Measurements from ENCODE around the gene NR3C2. TPM values are rescaled to one million over a fixed set of nuclear protein-coding genes. Genes with fewer than 3 reads are reported as not detected.
"Not testable (repeated sequence)": the region's sequence is repeated elsewhere in the genome, so short reads cannot be mapped to it uniquely, and the experiment has no call there.

The NR3C2 gene
- polyA plus RNA-seq, 12 donors: 10.3 to 24.0 (median 17.4) TPM; not detected in 1

- DNase-seq: no peak
Measured at GRCh38 chr4:148112231-148112982, 329.8 kb downstream of the NR3C2 start.

DNA sequence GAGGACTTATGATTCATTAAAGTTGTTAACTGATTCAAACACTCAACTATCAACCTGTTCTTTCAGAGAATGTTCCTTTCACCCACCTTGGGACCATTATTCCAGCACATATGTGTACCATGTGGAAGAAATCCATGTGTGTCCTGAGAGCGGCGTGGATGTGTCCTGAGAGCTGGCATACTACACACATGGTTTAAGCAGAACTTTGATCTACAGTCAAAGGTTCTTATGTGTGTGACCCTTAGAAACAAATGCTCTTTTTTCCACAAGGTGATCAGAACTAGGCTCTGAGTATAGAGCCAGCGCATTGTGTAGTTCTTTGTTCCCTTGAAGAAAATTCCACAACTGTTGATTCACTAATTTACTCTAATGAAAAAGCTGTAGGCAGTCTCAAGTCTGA lies 332.0 kb downstream of the NR3C2 start:
- DNase-seq: no peak

DNA sequence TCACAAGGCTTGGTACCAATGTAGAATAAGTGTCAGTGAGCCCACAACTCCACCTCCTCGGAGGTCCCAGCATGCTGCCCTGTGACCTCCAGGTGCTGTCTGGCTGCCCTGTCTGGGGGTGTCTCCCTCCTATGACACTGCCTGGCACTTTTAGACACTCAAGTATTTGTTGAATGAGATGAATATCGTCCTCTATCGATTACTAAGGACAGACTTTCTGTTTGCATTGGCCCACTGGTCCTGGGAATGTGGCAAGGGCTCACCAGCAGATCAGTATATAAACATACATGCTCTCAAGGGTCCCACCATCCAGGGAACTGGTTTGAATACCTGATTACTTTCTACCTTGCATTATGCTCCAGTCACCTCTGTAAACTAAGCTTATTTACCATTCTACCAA lies 333.0 kb downstream of the NR3C2 start:
- DNase-seq: no peak

DNA sequence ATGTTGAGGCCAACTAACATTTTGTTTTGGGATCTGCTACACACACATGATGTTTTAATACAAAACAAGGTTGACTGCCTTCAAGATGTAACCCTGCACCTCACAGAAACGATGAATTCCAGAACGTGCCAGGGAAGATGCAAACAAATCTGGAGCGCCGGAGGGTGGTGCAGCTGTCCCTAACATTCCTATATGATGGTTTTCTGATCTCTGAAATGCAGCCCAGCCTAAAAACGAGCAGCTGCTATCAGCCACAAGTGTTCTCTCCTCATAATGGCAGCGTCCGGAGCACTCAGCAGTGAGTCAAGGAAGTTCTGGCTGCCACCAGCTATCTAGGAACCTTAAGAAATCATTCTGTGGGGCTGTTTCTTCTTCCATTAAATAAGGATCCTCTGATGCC lies 333.4 kb downstream of the NR3C2 start:
- no peak for DNase-seq

- no peak for DNase-seq
Measured at GRCh38 chr4:148103597-148104355, 338.4 kb downstream of the NR3C2 start.

- no peak for DNase-seq
Measured at GRCh38 chr4:148101790-148102189, 340.4 kb downstream of the NR3C2 start.

DNA sequence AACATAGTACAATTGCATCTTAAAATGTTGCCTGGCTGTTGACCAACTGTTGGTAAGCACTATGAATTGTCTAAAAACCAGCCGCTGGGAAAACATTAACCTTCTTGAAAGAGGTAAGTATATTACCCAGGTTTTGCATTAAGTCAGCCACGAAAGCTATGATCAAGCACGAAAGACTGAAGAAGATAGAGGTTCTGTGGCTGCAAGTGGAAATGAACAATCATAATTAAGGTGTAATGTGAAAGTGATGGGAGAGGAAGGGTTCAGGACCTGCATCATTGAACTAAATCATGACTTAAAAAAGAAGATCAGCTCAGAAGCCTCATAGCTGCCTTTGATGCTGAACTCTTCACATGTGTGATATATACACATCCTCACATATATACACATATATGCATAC lies 341.0 kb downstream of the NR3C2 start:
- no peak for DNase-seq

- no peak for DNase-seq
Measured at GRCh38 chr4:148097801-148098200, 344.4 kb downstream of the NR3C2 start.

GRCh38 chr4:148095346-148095923 lies 346.8 kb downstream of the NR3C2 start:
- no peak for DNase-seq

DNA sequence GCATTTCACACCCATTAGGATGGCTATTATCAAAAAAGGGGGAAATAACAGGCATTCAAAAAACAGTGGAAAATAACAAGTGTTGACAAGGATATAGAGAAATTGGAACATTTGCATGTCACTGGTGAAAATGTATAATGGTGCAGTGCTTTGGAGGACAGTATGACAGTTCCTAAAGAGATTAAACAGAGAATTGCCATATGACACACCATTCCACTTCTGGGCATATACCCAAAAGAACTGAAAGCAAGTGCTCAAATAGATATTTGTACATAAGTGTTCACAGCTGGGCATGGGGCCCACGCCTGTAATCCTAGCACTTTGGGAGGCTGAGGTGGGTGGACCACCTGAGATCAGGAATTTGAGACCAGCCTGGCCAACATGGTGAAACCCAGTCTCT lies 348.1 kb downstream of the NR3C2 start:
- DNase-seq: no peak

DNA sequence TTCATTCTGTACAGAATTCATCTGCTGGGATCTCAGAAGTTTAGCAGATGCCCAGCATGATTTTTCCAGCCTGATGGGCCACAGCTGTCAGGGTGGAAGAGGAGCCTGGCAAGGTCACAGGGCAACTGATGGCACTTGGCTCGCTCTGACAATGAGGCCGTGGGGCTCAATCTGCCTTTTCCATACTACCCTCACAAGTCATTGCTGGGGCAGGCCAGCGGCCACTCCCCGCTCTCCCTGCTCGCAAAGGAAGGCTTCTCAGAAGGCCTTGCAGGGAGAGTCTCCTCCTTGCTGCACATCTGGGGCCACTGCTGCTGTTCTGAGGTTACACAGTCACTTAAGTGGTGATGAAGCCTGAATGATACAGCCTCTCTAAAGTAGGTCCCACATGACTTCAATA lies 349.1 kb downstream of the NR3C2 start:
- DNase-seq: no peak

GRCh38 chr4:148092316-148093014 lies 349.7 kb downstream of the NR3C2 start:
- DNase-seq: no peak

DNA sequence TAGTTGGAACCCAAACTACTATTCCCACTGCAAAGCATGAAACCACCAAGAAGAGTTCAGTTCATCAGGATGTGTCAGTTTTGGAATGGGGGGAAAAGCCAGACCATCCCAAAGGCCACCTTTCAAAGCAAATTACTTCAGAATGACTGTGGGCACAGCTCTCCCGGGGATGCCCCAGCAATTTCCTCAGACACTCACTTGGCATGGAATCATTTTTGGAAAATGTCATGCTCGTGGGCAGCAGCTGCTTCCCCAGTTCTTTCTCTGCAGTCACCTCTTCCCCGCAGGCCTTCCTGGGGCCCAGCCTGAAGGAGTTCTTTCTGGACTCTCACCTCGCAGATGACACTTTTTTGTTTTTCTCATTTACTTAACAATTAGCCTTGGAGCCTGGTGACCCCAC lies 350.3 kb downstream of the NR3C2 start:
- DNase-seq: no peak

GRCh38 chr4:148090503-148091476 lies 351.4 kb downstream of the NR3C2 start:
- DNase-seq: no peak

GRCh38 chr4:148090029-148090428 lies 352.2 kb downstream of the NR3C2 start:
- DNase-seq: no peak

DNA sequence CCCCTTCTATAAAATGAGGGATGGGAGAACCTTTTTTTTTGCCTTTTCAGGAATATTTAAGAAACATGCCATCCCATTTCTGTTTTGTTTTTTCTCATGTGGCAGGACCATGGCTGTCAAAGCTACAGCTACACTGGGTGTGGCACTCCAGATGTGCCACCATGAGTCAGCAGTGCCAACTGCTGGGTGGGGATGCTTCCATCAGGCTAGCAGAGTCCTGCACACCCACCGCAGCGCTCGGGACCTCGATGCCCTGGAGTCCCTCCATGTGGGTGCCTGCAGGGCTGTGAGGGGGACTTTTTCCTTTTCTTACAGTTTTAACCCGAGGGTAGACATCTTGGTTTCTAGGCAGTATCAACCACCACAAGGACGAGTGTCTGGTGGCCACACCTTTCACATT lies 352.6 kb downstream of the NR3C2 start:
- no peak for DNase-seq

DNA sequence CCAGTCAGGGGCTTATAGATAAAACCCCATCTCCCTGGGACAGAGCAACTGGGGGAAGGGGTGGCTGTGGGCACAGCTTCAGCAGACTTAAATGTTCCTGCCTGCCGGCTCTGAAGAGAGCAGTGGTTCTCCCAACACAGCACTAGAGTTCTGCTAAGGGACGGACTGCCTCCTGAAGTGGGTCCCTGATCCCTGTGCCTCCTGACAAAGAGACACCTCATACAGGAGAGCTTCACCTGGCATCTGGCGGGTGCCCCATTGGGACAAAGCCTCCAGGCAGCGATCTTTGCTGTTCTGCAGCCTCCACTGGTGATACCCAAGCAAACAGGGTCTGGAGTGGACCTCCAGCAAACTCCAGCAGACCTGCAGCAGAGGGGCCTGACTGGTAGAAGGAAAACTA lies 359.1 kb downstream of the NR3C2 start:
- DNase-seq: not testable (repeated sequence)

- no peak for DNase-seq
Measured at GRCh38 chr4:148081745-148082144, 360.5 kb downstream of the NR3C2 start.

DNA sequence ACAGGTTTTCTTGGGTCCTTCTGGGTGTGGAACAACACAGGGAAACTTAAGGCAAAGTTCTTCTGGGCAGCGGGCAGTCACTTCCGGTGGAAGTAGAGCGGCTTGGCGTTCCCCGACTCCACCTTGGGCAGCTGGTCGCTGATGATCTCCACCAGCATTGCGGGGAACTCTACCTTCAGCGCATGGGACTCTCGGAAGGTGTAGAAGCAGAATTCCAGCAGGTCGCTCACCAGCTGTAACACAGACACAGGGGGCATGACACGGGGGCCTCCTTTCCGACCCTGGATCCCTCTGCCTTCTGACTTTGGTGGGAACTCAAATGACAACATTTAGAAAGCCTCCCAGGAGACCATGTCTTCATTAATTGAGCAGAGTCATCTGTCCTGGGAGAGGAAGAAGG lies 360.9 kb downstream of the NR3C2 start:
- DNase-seq: no peak

DNA sequence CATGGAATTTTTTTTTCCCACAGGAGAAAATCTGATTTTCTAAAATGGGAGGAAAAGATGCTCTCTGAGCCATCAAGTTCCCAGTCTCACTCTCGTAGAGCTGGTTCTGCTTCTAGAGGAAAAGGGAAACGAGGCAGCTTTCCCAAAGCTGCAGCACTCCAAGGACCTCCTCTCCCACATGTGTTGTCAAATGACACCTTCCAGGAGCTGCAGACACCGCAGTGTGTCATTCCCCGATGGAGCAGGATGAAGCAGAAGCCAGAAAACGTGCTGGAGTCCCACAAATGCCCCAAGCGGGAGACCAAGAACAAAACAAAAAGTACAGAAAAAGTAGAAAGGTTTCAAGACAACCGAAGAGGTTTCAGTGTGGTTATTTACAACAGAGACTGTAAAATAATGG lies 362.3 kb downstream of the NR3C2 start:
- peak; percentile 31 for DNase-seq

GRCh38 chr4:148078061-148078460 lies 364.2 kb downstream of the NR3C2 start:
- no peak for DNase-seq
